Measurements from ENCODE around the gene CD163.
"Not testable (repeated sequence)": the region's sequence is repeated elsewhere in the genome, so short reads cannot be mapped to it uniquely, and the experiment has no call there.

Gene CD163

GRCh38 chr12:7503686-7504415, at the start of gene CD163:
TSS of gene CD163 (minus strand) at chr12:7503777. CDS start at chr12:7503690, 87 bp downstream.
- no peak for DNase-seq

DNA sequence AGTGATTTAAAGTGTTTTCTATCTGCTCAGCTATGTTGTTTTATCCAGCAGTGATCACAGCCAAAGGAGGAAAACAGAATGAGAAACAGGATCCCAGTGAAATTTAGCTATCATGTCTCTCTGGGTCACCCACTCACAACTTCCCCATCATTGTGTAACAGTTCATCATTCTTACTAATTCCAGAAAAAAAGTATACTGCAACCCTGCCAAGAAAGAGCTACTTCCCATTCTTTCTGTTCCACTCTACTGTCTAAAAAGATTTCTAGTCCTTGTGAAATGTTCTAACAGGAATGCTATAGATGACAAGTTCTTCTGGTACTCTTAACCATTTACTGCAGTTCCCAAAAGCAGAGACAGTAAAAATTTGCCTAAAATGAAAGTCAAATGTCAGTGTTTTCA, 39.2 kb upstream of the CD163 start:
- DNase-seq, result no peak

DNA sequence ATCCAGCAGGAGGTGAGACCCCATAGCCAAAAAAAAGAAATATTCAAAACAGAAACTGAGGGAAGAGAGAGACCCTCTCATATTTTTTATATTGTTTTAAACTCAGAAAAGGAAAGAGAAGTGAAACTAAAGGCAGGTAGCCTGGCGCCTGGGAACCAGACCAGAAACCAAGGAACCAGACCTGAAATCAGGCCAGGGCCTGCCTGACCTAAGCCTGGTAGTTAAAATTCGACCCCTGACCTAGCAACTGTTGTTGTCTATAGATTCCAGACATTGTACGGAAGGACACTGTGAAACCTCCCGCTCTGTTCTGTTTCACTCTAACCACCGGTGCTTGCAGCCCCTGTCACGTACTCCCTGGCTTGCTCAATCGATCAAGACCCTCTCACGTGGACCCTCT, 38.5 kb upstream of the CD163 start:
- DNase-seq, result no peak

GRCh38 chr12:7514416-7514815, 10.8 kb upstream of the CD163 start:
- no peak for DNase-seq

- no peak for DNase-seq
Observed at GRCh38 chr12:7512553-7512952, 9.0 kb upstream of the CD163 start.

- not testable (repeated sequence) for DNase-seq
Observed at GRCh38 chr12:7509793-7510470, 6.4 kb upstream of the CD163 start.

DNA sequence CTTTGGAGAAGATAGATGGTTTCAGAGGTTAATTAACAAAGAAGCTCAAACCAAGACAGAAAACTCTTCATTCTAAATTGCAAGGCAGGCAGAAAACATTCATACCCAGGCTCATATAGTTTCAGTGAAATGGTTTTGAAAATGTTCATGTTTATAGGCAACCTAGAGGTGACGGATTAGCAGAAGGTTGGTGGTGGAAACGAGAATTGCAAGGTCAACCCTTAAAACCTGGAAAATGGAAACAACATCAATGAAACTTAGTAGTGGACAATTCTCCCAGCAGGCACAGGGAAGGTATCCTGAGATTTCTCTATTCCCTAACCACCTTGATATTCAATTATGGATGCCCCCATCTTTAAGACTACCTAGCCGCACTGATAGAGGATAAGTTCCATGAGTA, 965 bp downstream of the CD163 start:
- no peak for DNase-seq

- DNase-seq, result no peak
Observed at GRCh38 chr12:7501031-7501588, 2.5 kb downstream of the CD163 start.

DNA sequence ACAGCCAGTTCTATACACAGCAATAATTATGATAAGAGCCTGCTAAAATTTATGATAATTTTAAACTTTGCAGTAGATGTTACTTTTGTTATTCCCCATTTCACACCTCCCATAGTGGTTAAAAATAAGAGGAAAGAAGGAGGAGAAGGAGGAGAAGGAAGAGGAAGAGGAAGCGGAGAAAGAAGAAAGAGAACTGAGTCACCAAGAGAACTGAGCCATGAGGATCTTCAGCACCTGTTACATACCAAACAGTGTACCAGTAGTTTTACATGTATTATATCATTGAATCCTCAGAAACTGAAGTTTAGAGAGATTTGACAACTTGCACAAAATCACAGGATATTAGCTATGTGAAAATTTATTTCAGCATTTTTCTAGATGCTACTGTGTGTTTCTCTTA, 3.9 kb downstream of the CD163 start:
- no peak for DNase-seq

DNA sequence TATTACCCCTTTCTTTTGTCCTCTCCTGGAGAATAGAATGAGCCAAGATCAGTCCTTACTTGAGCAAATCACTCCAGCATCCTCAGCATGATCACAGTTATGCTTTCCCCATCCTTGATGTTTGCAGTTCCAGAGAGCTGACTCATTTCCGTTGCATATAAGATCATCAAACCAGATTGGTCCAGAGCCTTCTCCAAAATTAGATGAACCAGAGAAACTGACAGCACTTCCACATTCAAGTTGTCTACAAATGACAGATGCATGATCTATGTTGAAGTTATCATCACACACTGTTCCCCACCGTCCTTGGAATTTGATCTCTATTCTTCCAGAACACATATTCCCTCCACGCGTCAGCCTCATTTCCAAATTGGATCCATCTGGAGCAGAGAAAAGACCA, 4.8 kb downstream of the CD163 start:
- DNase-seq, result no peak

DNA sequence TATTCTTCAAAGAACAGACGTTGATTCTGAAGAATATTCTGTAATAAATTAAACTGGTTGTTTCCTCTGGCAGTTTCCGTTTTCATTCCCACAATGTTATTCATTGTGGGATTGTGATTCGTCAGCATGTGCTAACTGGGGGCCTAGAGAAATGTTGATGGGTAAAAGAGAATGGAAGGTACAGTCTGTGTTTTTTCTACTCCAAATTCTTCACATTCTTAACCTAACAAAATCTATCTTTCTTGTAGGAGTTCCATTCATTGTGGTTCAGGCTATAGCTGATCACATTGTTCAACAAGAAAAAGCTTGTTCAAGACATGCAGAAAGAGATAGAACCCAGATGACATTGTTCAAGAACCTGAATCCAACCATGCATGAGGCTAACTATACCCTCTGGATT, 5.9 kb downstream of the CD163 start:
- no peak for DNase-seq

DNA sequence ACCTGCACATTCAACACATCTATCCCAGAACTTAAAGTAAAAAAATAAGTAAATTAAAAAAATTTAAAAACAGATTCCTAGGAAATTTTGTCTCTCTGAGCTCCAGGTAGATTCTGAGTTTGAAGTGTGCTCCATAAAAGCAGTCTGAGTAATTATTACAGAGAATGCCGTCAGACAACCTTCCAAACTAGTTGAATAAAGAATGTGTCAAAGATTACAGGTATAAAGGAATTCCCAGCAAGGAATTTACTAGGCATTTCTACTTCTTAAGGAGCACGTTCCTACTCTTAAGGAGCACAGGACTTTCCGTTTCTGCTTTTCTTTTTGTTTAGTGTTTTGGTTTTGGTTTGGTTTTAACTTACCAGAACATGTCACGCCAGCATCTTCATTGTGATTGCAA, 7.1 kb downstream of the CD163 start:
- DNase-seq, result no peak

DNA sequence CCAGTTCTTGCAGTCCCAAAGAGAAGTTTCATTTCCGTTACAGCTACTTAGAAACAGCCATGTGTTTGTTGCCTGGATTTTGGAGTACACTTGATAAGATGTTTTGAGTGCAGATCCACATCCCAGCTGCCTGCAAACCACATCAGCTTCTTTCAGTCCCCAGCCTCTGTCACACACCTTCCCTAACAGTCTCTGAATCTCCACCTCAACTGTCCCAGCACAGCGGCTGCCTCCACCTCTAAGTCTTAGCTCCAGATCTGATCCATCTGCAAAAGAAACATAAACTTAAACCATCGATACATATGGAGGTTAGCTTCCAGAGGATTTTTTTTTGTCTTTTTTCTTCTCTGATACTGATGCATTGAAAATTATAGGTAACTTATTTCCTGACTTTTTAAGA, 8.4 kb downstream of the CD163 start:
- no peak for DNase-seq

DNA sequence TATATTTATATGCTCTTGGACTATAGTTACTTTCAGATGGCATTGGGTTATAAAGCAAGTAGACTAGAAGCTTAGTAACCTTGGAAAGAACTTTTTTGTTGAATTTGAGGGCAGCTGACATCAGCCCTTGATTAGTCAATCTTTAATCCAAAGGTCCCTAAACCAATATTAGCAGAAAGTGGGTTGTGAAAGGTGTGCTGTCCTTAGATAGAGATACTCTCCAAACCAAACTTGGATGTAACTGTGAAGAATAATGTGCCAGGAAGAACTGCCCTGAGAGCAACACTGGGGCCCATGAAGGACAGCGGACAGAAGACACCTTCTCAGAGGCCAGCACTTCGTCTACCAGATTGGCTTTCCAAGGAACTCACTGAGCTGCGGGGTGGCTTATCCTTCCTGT, 10.6 kb downstream of the CD163 start:
- no peak for DNase-seq

DNA sequence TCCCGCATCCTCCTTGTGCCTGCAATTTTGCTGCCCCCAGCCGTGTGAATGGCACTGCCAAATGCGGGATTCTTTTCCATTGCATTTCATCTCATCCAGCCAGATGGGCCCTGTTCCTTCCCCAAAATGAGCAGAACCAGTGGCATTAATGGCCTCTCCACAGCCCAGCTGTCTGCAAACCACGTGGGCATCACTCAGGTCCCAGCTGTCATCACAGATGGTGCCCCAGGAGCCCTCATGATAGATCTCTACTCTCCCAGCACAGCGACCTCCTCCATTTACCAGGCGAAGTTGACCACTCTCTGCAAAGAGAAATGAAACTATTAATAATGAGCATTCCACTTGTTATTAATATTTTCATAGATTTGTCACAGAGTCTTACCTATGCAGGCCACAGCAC, 17.1 kb downstream of the CD163 start:
- no peak for DNase-seq

- no peak for DNase-seq
Observed at GRCh38 chr12:7485095-7485494, 18.5 kb downstream of the CD163 start.

- DNase-seq, result no peak
Observed at GRCh38 chr12:7483343-7483742, 20.2 kb downstream of the CD163 start.

GRCh38 chr12:7479771-7480170, 23.8 kb downstream of the CD163 start:
- no peak for DNase-seq

GRCh38 chr12:7472060-7472459, 31.5 kb downstream of the CD163 start:
- no peak for DNase-seq

- peak; percentile 49 for DNase-seq
Observed at GRCh38 chr12:7460375-7461259, 43.0 kb downstream of the CD163 start.

- no peak for DNase-seq
Observed at GRCh38 chr12:7459973-7460372, 43.6 kb downstream of the CD163 start.

GRCh38 chr12:7451756-7452155, 51.8 kb downstream of the CD163 start:
- no peak for DNase-seq

DNA sequence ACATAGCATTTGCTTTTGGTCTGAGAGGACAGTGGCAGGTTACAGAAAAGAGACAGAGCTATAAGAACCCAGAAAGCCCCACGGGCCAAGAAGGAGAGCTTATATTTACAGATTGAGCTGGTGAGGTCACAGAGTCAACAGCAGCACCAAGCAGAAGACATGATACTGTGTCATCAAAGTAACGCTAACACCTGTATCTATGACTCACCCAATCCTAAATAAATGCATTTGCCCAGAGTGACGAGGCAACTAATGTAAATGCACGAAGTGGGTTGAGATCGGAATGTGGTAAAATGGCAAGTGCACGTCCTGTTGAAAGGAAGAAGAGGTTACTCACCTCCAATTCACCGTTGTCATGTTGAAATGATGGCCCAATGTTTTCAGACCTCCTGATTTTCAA, 52.9 kb downstream of the CD163 start:
- no peak for DNase-seq

Data from activated CD4-positive, CD25-positive, alpha-beta regulatory T cell treated with anti-CD3 and anti-CD28 coated beads, Interleukin-2, amount 50 U/mL, for 72 hours (primary cell).